A549 (cell line): ENCODE measurements around the gene CCDC61. TPM values are rescaled to one million over a fixed set of nuclear protein-coding genes. Genes with fewer than 3 reads are reported as not detected.

ENCODE experiments used
- ATAC-seq, 2 experiments: fragments of 200-7000 bp in 1 of 2; fragments of >200 bp in 1 of 2; cut with Nextera tagmentation in 1 of 2; cut with Tn5 transposase in 1 of 2; 3 replicates each; pipeline versions ENCODE4 v1.8.0 to v1.9.1; 2018 to 2020; ENCODE audit warnings: mild to moderate bottlenecking in 1 of 2, moderate library complexity in 1 of 2
- CTCF ChIA-PET: fragments of 300-600 bp; sonication (Branson Sonifier 250); formaldehyde crosslinking; extraction: SDS; loops from one replicate; lab custom pipeline; 2021; ENCODE audit warnings: antibody characterized with exemption, inconsistent platforms; lab: Yijun Ruan, JAX
- POLR2A ChIA-PET: fragments of 350-600 bp; formaldehyde crosslinking; extraction: SDS; loops from one replicate; lab custom pipeline; 2021; ENCODE audit warnings: antibody characterized with exemption, inconsistent platforms; lab: Yijun Ruan, JAX
- DNase-seq, 2 experiments: peaks; one replicate each; pipeline versions ENCODE4 v3.0.0 to v3.0.0-alpha.2; 2011 to 2016; ENCODE audit warnings: low read depth in 1 of 2, low spot score in 1 of 2
- FAIRE-seq: peaks from 2 replicates; lab custom pipeline; 2011; peaks lifted over from hg19 to GRCh38; lab: Jason Lieb, UNC
- H3K27ac ChIP-seq, 2 experiments: fragments of >200 bp; sonication (Bioruptor Twin); formaldehyde crosslinking; 3 replicates each; pipeline ENCODE4 v1.5.1; 2016 to 2017
- H3K4me1 ChIP-seq: fragments of >200 bp; sonication (Bioruptor Twin); formaldehyde crosslinking; 3 replicates; pipeline ENCODE4 v1.6.1; 2016
- H3K4me2 ChIP-seq: fragments of >200 bp; sonication (Bioruptor Twin); formaldehyde crosslinking; 3 replicates; pipeline ENCODE4 v1.6.1; 2016
- H3K4me3 ChIP-seq: fragments of >200 bp; sonication (Bioruptor Twin); formaldehyde crosslinking; 3 replicates; pipeline ENCODE4 v1.5.1; 2016
- H3K9me3 ChIP-seq: fragments of >200 bp; sonication (Bioruptor Twin); formaldehyde crosslinking; 3 replicates; pipeline ENCODE4 v1.6.1; 2016
- ATOH8 ChIP-seq: fragments of 250-450 bp; sonication (Bioruptor Pico); IDR thresholded peaks from 2 replicates; pipeline ENCODE4 v1.5.0; 2020; ENCODE audit warnings: low read depth, mild to moderate bottlenecking, moderate library complexity
- CTCF ChIP-seq: fragments of >200 bp; sonication (Bioruptor Twin); formaldehyde crosslinking; IDR thresholded peaks from 3 replicates; pipeline ENCODE4 v1.5.1; 2016
- EHF ChIP-seq: fragments of 250-450 bp; sonication (Bioruptor Pico); IDR thresholded peaks from 2 replicates; pipeline ENCODE4 v1.5.0; 2020; ENCODE audit warnings: mild to moderate bottlenecking
- EHMT2 ChIP-seq: fragments of 200-600 bp; sonication (generic); IDR thresholded peaks from 2 replicates; pipeline ENCODE4 v1.6.1; 2016; ENCODE audit warnings: antibody characterized with exemption, low read depth, mild to moderate bottlenecking, moderate library complexity
- EP300 ChIP-seq, 2 experiments: fragments of >200 bp; sonication (Bioruptor Twin); formaldehyde crosslinking; IDR thresholded peaks; 2 replicates in 1 of 2; 3 replicates in 1 of 2; pipeline ENCODE4 v1.6.1; 2016 to 2017
- ESRRA ChIP-seq: fragments of 150-350 bp; IDR thresholded peaks from 2 replicates; pipeline ENCODE4 v1.6.1; 2014; ENCODE audit warnings: mild to moderate bottlenecking, low read length, borderline replicate concordance
- FOSB ChIP-seq: fragments of 250-450 bp; sonication (Bioruptor Pico); IDR thresholded peaks from 2 replicates; pipeline ENCODE4 v1.5.0; 2020; ENCODE audit warnings: mild to moderate bottlenecking, moderate library complexity
- FOXS1 ChIP-seq: fragments of 250-450 bp; sonication (Bioruptor Pico); IDR thresholded peaks from 2 replicates; pipeline ENCODE4 v1.5.0; 2020; ENCODE audit warnings: mild to moderate bottlenecking, moderate library complexity
- HDAC2 ChIP-seq: fragments of 200-600 bp; sonication (generic); IDR thresholded peaks from 2 replicates; pipeline ENCODE4 v1.6.1; 2016
- HMGXB4 ChIP-seq: fragments of 250-450 bp; sonication (Bioruptor Pico); IDR thresholded peaks from 2 replicates; pipeline ENCODE4 v1.5.0; 2021; ENCODE audit warnings: mild to moderate bottlenecking, moderate library complexity, borderline replicate concordance
- HOXA7 ChIP-seq: fragments of 250-450 bp; sonication (Bioruptor Pico); IDR thresholded peaks from 2 replicates; pipeline ENCODE4 v1.5.0; 2020; ENCODE audit warnings: mild to moderate bottlenecking, moderate library complexity
- MAZ ChIP-seq: fragments of 150-350 bp; IDR thresholded peaks from 2 replicates; pipeline ENCODE4 v1.6.1; 2014; ENCODE audit warnings: antibody characterized with exemption, low read depth, low read length, borderline replicate concordance
- NPAS2 ChIP-seq: fragments of 250-450 bp; sonication (Bioruptor Pico); IDR thresholded peaks from 2 replicates; pipeline ENCODE4 v1.8.0; 2022; ENCODE audit warnings: mild to moderate bottlenecking, moderate library complexity, borderline replicate concordance
- PHF8 ChIP-seq: fragments of 200-600 bp; sonication (generic); IDR thresholded peaks from 2 replicates; pipeline ENCODE4 v1.6.1; 2016; ENCODE audit warnings: low read depth, mild to moderate bottlenecking, antibody characterized with exemption, moderate library complexity, borderline replicate concordance
- POLR2A ChIP-seq: IDR thresholded peaks from 2 replicates; pipeline ENCODE4 v1.6.1; 2012; ENCODE audit warnings: mild to moderate bottlenecking, low read length
- POLR2AphosphoS2 ChIP-seq: conservative IDR thresholded peaks from 2 replicates; pipeline ENCODE4 v1.6.1; 2012; ENCODE audit warnings: low read length, improper control_type of control experiment, inconsistent platforms
- RARB ChIP-seq: fragments of 250-450 bp; sonication (Bioruptor Pico); IDR thresholded peaks from 2 replicates; pipeline ENCODE4 v1.8.0; 2021; ENCODE audit warnings: mild to moderate bottlenecking, moderate library complexity
- RFX5 ChIP-seq: fragments of 450-650 bp; IDR thresholded peaks from 2 replicates; pipeline ENCODE4 v1.7.1; 2014; ENCODE audit warnings: antibody characterized with exemption, mild to moderate bottlenecking, moderate library complexity
- SMC3 ChIP-seq: fragments of >200 bp; sonication (Bioruptor Twin); formaldehyde crosslinking; IDR thresholded peaks from 3 replicates; pipeline ENCODE4 v1.6.1; 2018; ENCODE audit warnings: inconsistent platforms
- TP53 ChIP-seq: fragments of 250-450 bp; sonication (Bioruptor Pico); IDR thresholded peaks from 2 replicates; pipeline ENCODE4 v1.5.0; 2021; ENCODE audit warnings: mild to moderate bottlenecking, moderate library complexity
- USF2 ChIP-seq: fragments of 450-650 bp; IDR thresholded peaks from 2 replicates; pipeline ENCODE4 v1.6.1; 2014; ENCODE audit warnings: antibody characterized with exemption
- ZFP36 ChIP-seq: fragments of 450-650 bp; IDR thresholded peaks from 2 replicates; pipeline ENCODE4 v1.6.1; 2014; ENCODE audit warnings: borderline replicate concordance; ENCODE audit not compliant: partially characterized antibody
- ZNF302 ChIP-seq: fragments of 250-450 bp; sonication (Bioruptor Pico); IDR thresholded peaks from 2 replicates; pipeline ENCODE4 v1.9.0; 2021; ENCODE audit warnings: inconsistent platforms, mild to moderate bottlenecking, moderate library complexity
- ZSCAN20 ChIP-seq: fragments of 250-450 bp; sonication (Bioruptor Pico); IDR thresholded peaks from 2 replicates; pipeline ENCODE4 v1.8.0; 2022; ENCODE audit warnings: mild to moderate bottlenecking, moderate library complexity
- WGBS: methylation state at CpG from one replicate; pipeline ENCODE4 v1.1.6; 2017; ENCODE audit errors: missing lambda C conversion rate; 5-methylcytosine and 5-hydroxymethylcytosine counted together
- polyA plus RNA-seq, 4 experiments: library from polyadenylated mRNA; depleted of rRNA in 3 of 4; stranded (reverse); fragments of >200 nt; fragmentation: RNase III in 1 of 4; extraction: RNeasy Plus Mini Kit Qiagen cat#74134 plus additional on column Dnase treatment in 1 of 4; gene quantifications; 2 replicates in 3 of 4; 3 replicates in 1 of 4; pipeline ENCODE4 v1.2.3, GENCODE V29; 2011 to 2017

CCDC61 gene
- polyA plus RNA-seq, 2 of the 4 experiments (the other 2 are of a cell fraction): 3.2 to 8.2 TPM

DNA sequence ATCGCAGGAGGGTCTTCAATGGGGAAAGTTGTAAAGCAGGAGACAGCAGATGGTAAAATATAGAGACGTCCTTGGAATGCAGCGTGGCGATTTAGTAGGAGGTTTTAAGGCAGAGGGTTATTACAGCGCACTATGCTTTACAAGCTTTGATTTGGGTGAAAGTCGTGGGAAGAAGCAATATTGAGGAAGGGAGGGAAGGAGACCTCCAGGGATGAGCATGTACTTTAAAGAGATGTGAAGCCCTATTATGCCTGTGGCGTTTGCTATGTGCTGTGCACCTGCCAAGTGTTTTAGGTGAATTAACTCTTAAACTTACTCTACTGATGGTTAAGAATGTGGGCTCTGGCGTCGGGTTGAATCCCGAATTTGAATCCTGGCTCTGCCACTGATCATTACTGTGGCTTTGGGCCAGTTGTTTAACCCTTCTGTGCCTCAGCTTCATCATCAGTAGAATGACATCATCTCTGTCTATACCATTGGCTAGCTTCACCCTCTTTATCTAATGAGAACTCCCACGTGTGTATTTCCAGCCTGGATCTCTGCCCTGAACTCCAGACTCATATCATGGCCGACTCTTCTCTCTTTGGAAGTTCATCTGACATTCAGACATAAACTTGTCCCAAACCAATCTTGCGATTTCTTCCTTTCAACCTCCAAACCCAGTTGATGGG lies 583 bp downstream of the CCDC61 start:
- H3K4me3 ChIP-seq: peak overlapping the region; percentile 57
- POLR2A ChIA-PET: interaction anchor here (0.6 to 1.6 kb wide), 13 partner anchors 11 to 213 kb away, joined by 3 to 8 read pairs (median 4); partner anchors contain the start of genes DMPK, IRF2BP1 and MYPOP
- ATAC-seq (peak in 1 of 2 experiments; percentile 4; a peak in 1 of 6 replicates), DNase-seq (no peak), FAIRE-seq (no peak)
- TF ChIP-seq EHMT2: no peak
- TF ChIP-seq ESRRA: no peak
- no peak for TF ChIP-seq HDAC2
- TF ChIP-seq FOXS1 (CRISPR knock-in tag): no peak
- no peak for TF ChIP-seq FOSB (CRISPR knock-in tag)
- TF ChIP-seq HMGXB4 (CRISPR knock-in tag): no peak
- TF ChIP-seq SMC3: no peak
- TF ChIP-seq HOXA7 (CRISPR knock-in tag): no peak
- TF ChIP-seq EP300 (IDR thresholded peaks at IDR 0.05): no peak
- no peak for TF ChIP-seq POLR2A
- TF ChIP-seq ZSCAN20: no peak
- H3K4me2 ChIP-seq: peak overlapping the region; percentile 87
- H3K27ac ChIP-seq: peak overlapping the region; percentile 70 to 88
- CTCF ChIA-PET: interaction anchor here (0.7 to 7.2 kb wide), 20 partner anchors 10 to 533 kb away, joined by 3 to 67 read pairs (median 5); partner anchors contain the start of gene MYPOP
- H3K9me3 ChIP-seq: no peaks in the 10 kb centered on the region
- peaks cover 5% of the 10 kb centered on the region for H3K4me1 ChIP-seq
- WGBS: 26% methylated on average over 13 of the region's 13 CpGs

- POLR2A ChIA-PET: interaction anchor here (0.6 kb wide), 1 partner anchor 10 kb away, joined by 4 read pairs; no protein-coding TSS in a partner anchor
- H3K27ac ChIP-seq: no peak overlapping the region
- FAIRE-seq (no peak), DNase-seq (no peak), ATAC-seq (no peak)
- TF ChIP-seq RARB (no peak), SMC3 (no peak), CTCF (no peak), ZNF302 (CRISPR knock-in tag) (no peak), ATOH8 (CRISPR knock-in tag) (no peak), RFX5 (no peak), HDAC2 (no peak), POLR2AphosphoS2 (no peak), TP53 (CRISPR knock-in tag) (no peak), MAZ (no peak), HMGXB4 (CRISPR knock-in tag) (no peak), USF2 (no peak), EHF (CRISPR knock-in tag) (no peak), PHF8 (no peak), EP300 (IDR thresholded peaks at IDR 0.05) (no peak), ZFP36 (no peak), NPAS2 (no peak)
- no peaks in the 10 kb centered on the region for H3K9me3 ChIP-seq
- no peak overlapping the region for H3K4me2 ChIP-seq
- 78% methylated on average over 8 of the region's 8 CpGs for WGBS
- CTCF ChIA-PET: interaction anchor here (0.7 to 7.2 kb wide), 11 partner anchors 9 to 171 kb away, joined by 3 to 67 read pairs (median 6); no protein-coding TSS in a partner anchor
- H3K4me3 ChIP-seq: no peak overlapping the region
- peaks cover 5% of the 10 kb centered on the region for H3K4me1 ChIP-seq
Measured at GRCh38 chr19:45996933-45997332, 1.7 kb downstream of the CCDC61 start.
